ENCODE measurements around the gene RAMP3. TPM values are rescaled to one million over a fixed set of nuclear protein-coding genes. Genes with fewer than 3 reads are reported as not detected.

The RAMP3 gene
- total and polyA plus RNA-seq, 9 of the 15 experiments (the other 6 are each of a cell fraction or from before 2014, with no cell fraction given) = not detected

GRCh38 chr7:45111298-45112223, 46.0 kb upstream of the RAMP3 start, which contains the start of gene TBRG4 (continued):
- TF ChIP-seq RERE (CRISPR knock-in tag; IDR thresholded peaks at IDR 0.05; ENCODE audit: borderline replicate concordance) (no peak), NUFIP1 (IDR thresholded peaks at IDR 0.05; ENCODE audit: partially characterized antibody) (no peak), SAFB (IDR thresholded peaks at IDR 0.05; ENCODE audit: borderline replicate concordance, low read depth, low read length) (no peak), ZNF354B (CRISPR knock-in tag; IDR thresholded peaks at IDR 0.05) (no peak), RHOXF2B (CRISPR knock-in tag; conservative IDR thresholded peaks at IDR 0.05) (no peak), RNF2 (IDR thresholded peaks at IDR 0.05) (peak; percentile 48; the same call in 1 of the 2 replicates), YY1 (IDR thresholded peaks at IDR 0.05; ENCODE audit: borderline replicate concordance in 1 of 3, control insufficient read depth in 1 of 3, extremely low read depth in 1 of 3, insufficient read depth in 3 of 3, insufficient read length in 1 of 3, insufficient replicate concordance in 2 of 3, low read depth in 1 of 3, low read length in 2 of 3) (peak; percentile 46 to 90 (median 84)), POU5F1 (IDR thresholded peaks at IDR 0.05; ENCODE audit: borderline replicate concordance, low read depth, low read length, partially characterized antibody) (no peak), HDAC2 (IDR thresholded peaks at IDR 0.05) (peak; percentile 95), ZKSCAN3 (CRISPR knock-in tag; IDR thresholded peaks at IDR 0.05) (no peak), TCF15 (CRISPR knock-in tag; IDR thresholded peaks at IDR 0.05) (no peak), ILK (tag; IDR thresholded peaks at IDR 0.05; ENCODE audit: borderline replicate concordance, low read depth) (no peak), BCLAF1 (IDR thresholded peaks at IDR 0.05; ENCODE audit: borderline replicate concordance in 1 of 2, control insufficient read depth in 1 of 2, low read depth in 2 of 2, low read length in 1 of 2) (0 out of 4 replicates have a peak, but pooled peaks of 1 of the 2 experiments have one; percentile 58), BRF1 (IDR thresholded peaks at IDR 0.05; ENCODE audit: borderline replicate concordance, extremely low read depth, insufficient read length) (no peak), ZNF785 (CRISPR knock-in tag; IDR thresholded peaks at IDR 0.05) (no peak), CSDE1 (IDR thresholded peaks at IDR 0.05) (peak in 1 of 2 experiments; percentile 80; a peak in 2 of 4 replicates), ZNF384 (IDR thresholded peaks at IDR 0.05; ENCODE audit: low read depth, low read length) (no peak; the same call in 1 of the 2 replicates)
